ENCODE data around the gene UBE3B.

Gene UBE3B

GRCh38 chr12:109448707-109449390, 28.6 kb upstream of the UBE3B start:
- DNase-seq (ENCODE audit: low read depth in 2 of 2), result no peak

GRCh38 chr12:109449845-109450532, 27.4 kb upstream of the UBE3B start:
- DNase-seq (ENCODE audit: low read depth in 2 of 2), result no peak

- DNase-seq (ENCODE audit: low read depth in 2 of 2), result no peak
Observed at GRCh38 chr12:109450980-109451379, 26.5 kb upstream of the UBE3B start.

- no peak for DNase-seq (ENCODE audit: low read depth in 2 of 2)
Observed at GRCh38 chr12:109451400-109451799, 26.0 kb upstream of the UBE3B start.

GRCh38 chr12:109452489-109452888, 24.9 kb upstream of the UBE3B start:
- no peak for DNase-seq (ENCODE audit: low read depth in 2 of 2)

- DNase-seq (ENCODE audit: low read depth in 2 of 2), result no peak
Observed at GRCh38 chr12:109455706-109456105, 21.7 kb upstream of the UBE3B start.

- no peak for DNase-seq (ENCODE audit: low read depth in 2 of 2)
Observed at GRCh38 chr12:109458086-109458485, 19.3 kb upstream of the UBE3B start.

- DNase-seq (ENCODE audit: low read depth in 2 of 2), result no peak
Observed at GRCh38 chr12:109458771-109459208, 18.6 kb upstream of the UBE3B start.

GRCh38 chr12:109459247-109459646, 18.2 kb upstream of the UBE3B start:
- no peak for DNase-seq (ENCODE audit: low read depth in 2 of 2)

GRCh38 chr12:109460538-109460937, 16.9 kb upstream of the UBE3B start:
- DNase-seq (ENCODE audit: low read depth in 2 of 2), result no peak

GRCh38 chr12:109461049-109461845, 16.2 kb upstream of the UBE3B start:
- no peak for DNase-seq (ENCODE audit: low read depth in 2 of 2)

- DNase-seq (ENCODE audit: low read depth in 2 of 2), result no peak
Observed at GRCh38 chr12:109461846-109462756, 15.3 kb upstream of the UBE3B start.

GRCh38 chr12:109462868-109463692, 14.4 kb upstream of the UBE3B start:
- no peak for DNase-seq (ENCODE audit: low read depth in 2 of 2)

- DNase-seq (ENCODE audit: low read depth in 2 of 2), result no peak
Observed at GRCh38 chr12:109463756-109464155, 13.7 kb upstream of the UBE3B start.

GRCh38 chr12:109464642-109465351, 12.6 kb upstream of the UBE3B start:
- DNase-seq (ENCODE audit: low read depth in 2 of 2), result no peak

GRCh38 chr12:109466305-109466704, 11.1 kb upstream of the UBE3B start:
- no peak for DNase-seq (ENCODE audit: low read depth in 2 of 2)

- no peak for DNase-seq (ENCODE audit: low read depth in 2 of 2)
Observed at GRCh38 chr12:109466821-109467220, 10.6 kb upstream of the UBE3B start.

GRCh38 chr12:109467978-109468676, 9.3 kb upstream of the UBE3B start:
- no peak for DNase-seq (ENCODE audit: low read depth in 2 of 2)

GRCh38 chr12:109469517-109469916, 7.9 kb upstream of the UBE3B start:
- DNase-seq (ENCODE audit: low read depth in 2 of 2), result no peak

Data from stimulated activated CD8-positive, alpha-beta memory T cell treated with anti-CD3 and anti-CD28 coated beads, Interleukin-7, amount 100 ng/mL, for 4 hours (primary cell).